Measurements from ENCODE around the gene FEZ2. TPM values are rescaled to one million over a fixed set of nuclear protein-coding genes. Genes with fewer than 3 reads are reported as not detected.
A peak's percentile ranks its signal among the peaks of the same experiment; 100 is the strongest.

The FEZ2 gene
- polyA plus RNA-seq, 1 of the 3 experiments (the other 2 are of a cell fraction), result 37.2 TPM

- no peak for TF ChIP-seq RCOR1 (IDR thresholded peaks at IDR 0.05; ENCODE audit: low read length)
Measured at GRCh38 chr2:36520431-36520830, 77.5 kb downstream of the FEZ2 start (continued).

- Histone ChIP-seq H3K36me3 (replicated peaks in 1 of 2; ENCODE audit: control insufficient read depth in 1 of 2, insufficient read depth in 2 of 2, low read length in 1 of 2) (peaks cover 96 to 98% of the 10 kb centered on the region in 2 experiments), H3K9me3 (no peaks in the 10 kb centered on the region), H4K20me1 (ENCODE audit: insufficient read depth) (no peaks in the 10 kb centered on the region), H3F3A (replicated peaks; ENCODE audit: insufficient read depth) (peaks cover 70% of the 10 kb centered on the region), H3K4me1 (ENCODE audit: control insufficient read depth in 1 of 2, insufficient read depth in 2 of 2, low read depth in 1 of 2, low read length in 1 of 2) (peaks cover 0 to 5% of the 10 kb centered on the region in 2 experiments; a peak in 2 of 4 replicates), H3K27me3 (ENCODE audit: insufficient read depth) (no peaks in the 10 kb centered on the region), H3K9ac (no peak overlapping the region), H2AFZ (ENCODE audit: low read depth) (no peak overlapping the region), H3K79me2 (ENCODE audit: insufficient read depth) (peaks cover 75% of the 10 kb centered on the region; the same call in 1 of the 2 replicates), H3K27ac (ENCODE audit: low read depth in 2 of 2, low read length in 1 of 2) (0 out of 4 replicates have a peak overlapping the region, but pooled peaks of 1 of the 2 experiments have one; percentile 2), H3K4me3 (ENCODE audit: low read depth in 2 of 2, low read length in 1 of 2) (no peak overlapping the region), H3K4me2 (no peak overlapping the region), H3K9me2 (no peaks in the 10 kb centered on the region)
- POLR2A ChIA-PET, result no interaction called here
- CTCF ChIA-PET, result no interaction called here
- TF ChIP-seq GABPA (IDR thresholded peaks at IDR 0.05; ENCODE audit: low read depth) (no peak), RCOR1 (IDR thresholded peaks at IDR 0.05; ENCODE audit: low read length) (no peak), MAX (IDR thresholded peaks at IDR 0.05; ENCODE audit: low read depth) (no peak), TEAD4 (IDR thresholded peaks at IDR 0.05; ENCODE audit: borderline replicate concordance, insufficient read depth) (no peak), FOXM1 (IDR thresholded peaks at IDR 0.05; ENCODE audit: low read depth) (no peak), NRF1 (IDR thresholded peaks at IDR 0.05; ENCODE audit: low read depth, low read length) (no peak), FOSL2 (IDR thresholded peaks at IDR 0.05; ENCODE audit: borderline replicate concordance, low read depth) (no peak), MXI1 (IDR thresholded peaks at IDR 0.05; ENCODE audit: low read depth, low read length) (no peak), RFX5 (IDR thresholded peaks at IDR 0.05; ENCODE audit: low read length) (no peak), REST (IDR thresholded peaks at IDR 0.05; ENCODE audit: low read depth, low read length) (no peak), NFIC (IDR thresholded peaks at IDR 0.05; ENCODE audit: borderline replicate concordance) (no peak), JUND (IDR thresholded peaks at IDR 0.05) (no peak), ZBTB33 (IDR thresholded peaks at IDR 0.05; ENCODE audit: borderline replicate concordance, low read depth) (no peak), RAD21 (IDR thresholded peaks at IDR 0.05; ENCODE audit: low read length) (no peak)
- TF ChIP-seq, protein P1, sequence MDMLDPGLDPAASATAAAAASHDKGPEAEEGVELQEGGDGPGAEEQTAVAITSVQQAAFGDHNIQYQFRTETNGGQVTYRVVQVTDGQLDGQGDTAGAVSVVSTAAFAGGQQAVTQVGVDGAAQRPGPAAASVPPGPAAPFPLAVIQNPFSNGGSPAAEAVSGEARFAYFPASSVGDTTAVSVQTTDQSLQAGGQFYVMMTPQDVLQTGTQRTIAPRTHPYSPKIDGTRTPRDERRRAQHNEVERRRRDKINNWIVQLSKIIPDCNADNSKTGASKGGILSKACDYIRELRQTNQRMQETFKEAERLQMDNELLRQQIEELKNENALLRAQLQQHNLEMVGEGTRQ (IDR thresholded peaks at IDR 0.05; ENCODE audit: borderline replicate concordance, low read depth, low read length), result no peak
- TF ChIP-seq, protein P2, sequence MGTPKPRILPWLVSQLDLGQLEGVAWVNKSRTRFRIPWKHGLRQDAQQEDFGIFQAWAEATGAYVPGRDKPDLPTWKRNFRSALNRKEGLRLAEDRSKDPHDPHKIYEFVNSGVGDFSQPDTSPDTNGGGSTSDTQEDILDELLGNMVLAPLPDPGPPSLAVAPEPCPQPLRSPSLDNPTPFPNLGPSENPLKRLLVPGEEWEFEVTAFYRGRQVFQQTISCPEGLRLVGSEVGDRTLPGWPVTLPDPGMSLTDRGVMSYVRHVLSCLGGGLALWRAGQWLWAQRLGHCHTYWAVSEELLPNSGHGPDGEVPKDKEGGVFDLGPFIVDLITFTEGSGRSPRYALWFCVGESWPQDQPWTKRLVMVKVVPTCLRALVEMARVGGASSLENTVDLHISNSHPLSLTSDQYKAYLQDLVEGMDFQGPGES (IDR thresholded peaks at IDR 0.05; ENCODE audit: low read depth, low read length), result no peak
- TF ChIP-seq, protein P3, sequence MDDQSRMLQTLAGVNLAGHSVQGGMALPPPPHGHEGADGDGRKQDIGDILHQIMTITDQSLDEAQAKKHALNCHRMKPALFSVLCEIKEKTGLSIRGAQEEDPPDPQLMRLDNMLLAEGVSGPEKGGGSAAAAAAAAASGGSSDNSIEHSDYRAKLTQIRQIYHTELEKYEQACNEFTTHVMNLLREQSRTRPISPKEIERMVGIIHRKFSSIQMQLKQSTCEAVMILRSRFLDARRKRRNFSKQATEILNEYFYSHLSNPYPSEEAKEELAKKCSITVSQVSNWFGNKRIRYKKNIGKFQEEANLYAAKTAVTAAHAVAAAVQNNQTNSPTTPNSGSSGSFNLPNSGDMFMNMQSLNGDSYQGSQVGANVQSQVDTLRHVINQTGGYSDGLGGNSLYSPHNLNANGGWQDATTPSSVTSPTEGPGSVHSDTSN (IDR thresholded peaks at IDR 0.05), result no peak
- no peak for DNase-seq
- WGBS (ENCODE audit: low lambda C conversion rate), result 80% methylated on average over 8 of the region's 8 CpGs
Measured at GRCh38 chr2:36516136-36516870, 81.7 kb downstream of the FEZ2 start.
